GM21737 (cell line): ENCODE measurements around the gene KRTAP4-16.
"Not testable (repeated sequence)": the region's sequence is repeated elsewhere in the genome, so short reads cannot be mapped to it uniquely, and the experiment has no call there.

Experiments
- ATAC-seq: cut with Tn5 transposase; IDR thresholded peaks from one replicate; pipeline ENCODE4 v1.9.1; 2021; ENCODE audit warnings: mild to moderate bottlenecking, moderate library complexity; ENCODE audit not compliant: unreplicated experiment

KRTAP4-16 gene

DNA sequence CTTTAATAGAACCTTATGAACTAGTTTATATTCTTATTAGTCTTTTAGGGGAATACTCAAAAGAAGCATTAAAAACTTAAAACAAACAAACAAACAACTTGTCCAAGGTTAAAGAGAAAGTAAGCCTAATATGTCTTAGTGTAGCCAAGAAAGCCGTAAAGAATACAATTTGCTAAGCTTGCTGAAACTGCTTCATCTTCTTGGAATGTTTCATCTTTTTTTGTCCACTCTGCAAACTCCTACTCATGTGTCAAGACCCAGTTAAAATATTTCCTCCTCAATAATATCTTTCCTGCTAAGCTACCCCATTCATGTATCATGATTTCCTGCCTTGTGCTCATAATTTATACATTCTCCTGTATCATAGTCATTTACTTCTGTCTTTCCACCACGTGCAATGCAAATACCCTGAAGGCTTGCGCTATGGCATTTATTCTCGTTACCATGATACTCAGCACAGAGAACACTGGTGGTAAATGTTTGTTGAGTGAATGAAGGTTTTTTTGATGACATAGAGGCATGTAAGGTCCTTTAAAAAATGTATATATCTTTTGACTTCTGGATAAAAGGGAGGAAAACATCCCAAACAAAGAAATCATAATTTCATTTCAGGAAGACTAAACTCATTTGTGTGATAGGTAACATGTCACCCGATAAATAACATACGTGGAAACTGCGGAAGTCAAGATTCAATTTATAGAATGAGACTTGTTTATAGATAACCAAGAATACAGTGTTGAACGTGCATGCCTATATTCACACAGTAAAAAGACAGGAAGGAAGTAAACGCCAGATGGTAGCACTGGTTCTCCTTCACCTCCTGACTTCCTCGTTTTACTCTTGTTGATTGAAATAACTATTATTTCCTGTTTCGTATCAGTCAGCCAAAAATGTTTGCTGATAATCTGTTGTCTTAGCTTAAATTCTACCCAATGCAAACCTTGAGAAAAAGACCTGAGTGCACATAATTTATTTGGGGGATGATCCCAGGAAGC, 18.0 kb upstream of the KRTAP4-16 start:
- not testable (repeated sequence) for ATAC-seq

DNA sequence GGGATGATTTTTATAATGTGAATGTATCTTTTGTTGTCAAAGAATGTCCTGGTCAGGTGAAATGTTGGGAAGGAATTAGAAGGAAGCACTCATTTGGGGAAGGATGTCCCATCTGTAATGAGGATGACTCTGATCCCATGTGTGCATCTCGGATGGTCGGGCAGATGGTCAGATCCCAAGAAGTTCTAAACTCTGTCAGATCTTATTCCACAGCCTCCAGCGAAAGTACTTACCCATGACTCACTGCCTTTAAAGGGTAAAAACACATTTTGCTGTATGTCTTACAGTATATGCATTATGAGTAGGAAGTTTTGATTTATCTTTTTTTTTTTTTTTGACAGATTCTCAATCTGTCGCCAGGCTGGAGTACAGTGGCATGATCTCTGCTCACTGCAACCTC, 16.7 kb upstream of the KRTAP4-16 start:
- ATAC-seq, result no peak

DNA sequence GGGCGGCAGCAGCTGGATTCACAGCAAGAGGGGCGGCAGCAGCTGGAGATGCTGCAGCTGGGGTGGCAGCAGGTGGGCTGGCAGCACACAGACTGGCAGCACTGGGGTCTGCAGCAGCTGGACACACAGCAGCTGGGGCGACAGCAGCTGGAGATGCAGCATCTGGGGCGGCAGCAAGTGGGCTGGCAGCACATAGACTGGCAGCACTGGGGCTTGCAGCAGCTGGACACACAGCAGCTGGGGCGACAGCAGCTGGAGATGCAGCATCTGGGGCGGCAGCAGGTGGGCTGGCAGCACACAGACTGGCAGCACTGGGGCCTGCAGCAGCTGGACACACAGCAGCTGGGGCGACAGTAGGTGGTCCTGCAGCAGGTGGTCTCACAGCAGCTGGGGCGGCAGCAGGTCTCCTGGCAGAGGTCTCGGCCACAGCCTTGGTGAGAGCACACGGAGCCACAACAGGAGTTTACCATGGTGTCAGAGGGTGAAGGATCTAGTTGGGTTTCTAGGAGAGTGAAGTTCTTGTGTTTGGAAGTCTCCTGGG, 15.9 kb upstream of the KRTAP4-16 start, which contains the start of gene KRTAP4-11:
KRTAP4-11 (minus strand) TSS at position 528 of the 541 bp plus-strand sequence; CDS start at position 470, 58 bp downstream.
- ATAC-seq, result not testable (repeated sequence)

DNA sequence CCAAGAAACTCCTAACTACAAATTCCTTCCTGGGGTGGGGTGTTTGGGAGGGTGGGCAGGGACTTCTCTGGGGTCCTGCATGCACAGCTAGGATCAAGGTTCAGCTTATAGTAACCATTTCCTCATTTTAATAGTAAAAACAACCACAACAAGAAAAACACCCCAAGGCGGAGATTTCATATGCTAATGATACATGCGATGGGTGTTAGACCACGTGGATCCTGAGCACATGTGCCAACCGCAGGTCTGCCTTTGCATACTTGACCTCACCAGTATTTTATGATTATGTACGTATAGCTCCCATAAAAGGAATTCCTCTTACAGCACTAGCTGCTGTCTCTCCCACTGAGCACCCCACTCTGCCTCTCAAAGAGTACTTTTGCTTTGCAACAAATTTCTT, 14.3 kb upstream of the KRTAP4-16 start:
- ATAC-seq, result no peak

DNA sequence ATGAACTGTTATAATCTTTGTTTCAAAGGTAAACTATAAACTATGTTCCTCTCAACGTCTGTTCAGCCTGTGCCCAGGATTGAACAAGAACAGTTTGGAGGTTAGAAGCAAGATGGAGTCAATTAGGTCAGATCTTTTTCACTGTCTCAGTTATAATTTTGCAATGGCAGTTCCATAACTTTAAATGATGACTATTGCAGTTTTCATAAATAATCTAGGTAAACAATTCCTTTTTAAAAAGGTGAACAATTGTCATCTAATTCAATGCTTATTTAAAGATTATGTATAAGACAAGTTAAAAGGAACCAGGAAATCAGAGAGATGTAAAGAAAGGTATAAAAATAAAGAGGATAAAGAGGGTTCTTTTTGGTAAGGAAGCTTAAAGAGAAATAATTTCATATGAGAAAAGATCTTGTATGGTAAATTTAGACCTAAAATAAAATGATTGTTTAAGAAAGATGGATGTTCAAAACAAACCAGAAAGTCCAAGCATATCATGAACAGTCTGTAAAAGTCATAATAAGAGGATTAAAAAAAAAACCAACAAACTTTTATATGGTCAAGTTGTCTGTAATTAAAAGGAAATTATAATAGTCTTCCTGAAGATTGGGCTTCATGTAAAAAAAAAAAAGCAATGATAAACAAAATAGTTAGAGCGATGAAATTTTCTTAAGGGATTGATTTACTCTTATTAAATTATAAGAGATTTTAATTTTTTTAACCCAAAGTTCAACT, 9.3 kb upstream of the KRTAP4-16 start:
- no peak for ATAC-seq

DNA sequence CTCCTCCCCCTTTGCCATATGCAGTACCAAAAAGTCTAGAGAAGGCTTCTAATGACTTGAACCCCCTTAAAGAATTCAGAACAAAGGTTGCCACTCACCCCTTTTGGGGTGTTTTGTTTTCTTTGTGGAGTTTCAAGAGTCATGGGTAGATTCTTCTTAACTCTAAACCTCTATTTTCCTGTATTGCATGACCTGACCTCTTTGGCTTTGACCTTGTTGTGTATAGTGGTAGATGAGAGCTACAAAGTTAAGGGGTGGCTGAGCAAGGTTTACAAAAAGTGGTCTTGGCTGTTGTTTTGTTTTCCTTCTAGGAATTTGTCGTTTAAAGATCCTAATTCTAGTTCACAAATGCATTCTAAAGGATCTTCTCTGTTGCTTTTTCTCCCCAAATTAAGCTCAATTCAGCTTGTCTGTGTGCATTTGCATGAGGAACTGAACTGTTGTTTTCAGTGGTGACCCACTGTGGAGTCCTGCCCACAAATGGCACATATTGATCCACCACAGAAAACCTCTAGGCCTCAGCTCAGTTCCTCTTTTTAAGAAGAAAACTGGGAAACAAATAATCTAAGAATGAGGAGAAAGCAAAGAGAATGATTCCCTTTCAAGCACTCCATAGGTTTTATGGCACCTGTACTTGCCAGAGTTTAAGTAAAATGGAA, 6.8 kb upstream of the KRTAP4-16 start:
- not testable (repeated sequence) for ATAC-seq

DNA sequence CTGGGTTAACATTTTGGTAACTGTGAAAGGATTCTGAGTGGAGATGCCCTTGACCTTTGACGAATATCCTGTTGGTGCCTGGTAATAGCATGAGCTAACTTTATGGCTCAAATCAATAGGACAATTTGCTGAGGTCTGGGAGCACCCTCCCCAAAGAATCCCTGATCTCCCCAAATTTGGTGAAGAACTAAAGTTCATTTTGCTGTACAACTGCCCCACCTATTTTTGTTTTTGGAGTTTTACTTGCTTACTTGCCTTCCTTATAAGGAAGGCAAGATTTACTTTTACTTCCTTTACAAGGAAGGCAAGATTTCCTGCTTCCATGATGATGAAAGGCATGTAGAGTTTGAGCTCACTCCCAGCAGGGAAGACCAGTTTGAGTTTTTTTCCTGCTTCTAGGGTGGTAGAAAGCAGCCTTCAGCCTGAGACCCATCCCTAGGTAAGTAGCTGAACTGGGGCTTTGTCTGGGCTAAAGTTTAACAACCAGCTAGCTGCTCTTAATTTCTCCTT, 6.0 kb upstream of the KRTAP4-16 start:
- ATAC-seq, result no peak

DNA sequence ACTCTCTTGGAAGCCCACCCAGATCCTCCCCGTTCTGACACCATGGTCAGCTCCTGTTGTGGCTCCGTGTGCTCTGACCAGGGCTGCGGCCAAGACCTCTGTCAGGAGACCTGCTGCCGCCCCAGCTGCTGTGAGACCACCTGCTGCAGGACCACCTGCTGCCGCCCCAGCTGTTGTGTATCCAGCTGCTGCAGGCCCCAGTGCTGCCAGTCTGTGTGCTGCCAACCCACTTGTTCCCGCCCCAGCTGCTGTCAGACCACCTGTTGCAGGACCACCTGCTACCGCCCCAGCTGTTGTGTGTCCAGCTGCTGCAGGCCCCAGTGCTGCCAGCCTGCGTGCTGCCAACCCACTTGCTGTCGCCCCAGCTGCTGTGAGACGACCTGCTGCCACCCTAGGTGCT, 3.3 kb upstream of the KRTAP4-16 start, which contains the start of gene KRTAP4-9:
KRTAP4-9 (plus strand) TSS at position 43 of the 400 bp plus-strand sequence; CDS start at position 43, 0 bp downstream.
- ATAC-seq, result not testable (repeated sequence)

DNA sequence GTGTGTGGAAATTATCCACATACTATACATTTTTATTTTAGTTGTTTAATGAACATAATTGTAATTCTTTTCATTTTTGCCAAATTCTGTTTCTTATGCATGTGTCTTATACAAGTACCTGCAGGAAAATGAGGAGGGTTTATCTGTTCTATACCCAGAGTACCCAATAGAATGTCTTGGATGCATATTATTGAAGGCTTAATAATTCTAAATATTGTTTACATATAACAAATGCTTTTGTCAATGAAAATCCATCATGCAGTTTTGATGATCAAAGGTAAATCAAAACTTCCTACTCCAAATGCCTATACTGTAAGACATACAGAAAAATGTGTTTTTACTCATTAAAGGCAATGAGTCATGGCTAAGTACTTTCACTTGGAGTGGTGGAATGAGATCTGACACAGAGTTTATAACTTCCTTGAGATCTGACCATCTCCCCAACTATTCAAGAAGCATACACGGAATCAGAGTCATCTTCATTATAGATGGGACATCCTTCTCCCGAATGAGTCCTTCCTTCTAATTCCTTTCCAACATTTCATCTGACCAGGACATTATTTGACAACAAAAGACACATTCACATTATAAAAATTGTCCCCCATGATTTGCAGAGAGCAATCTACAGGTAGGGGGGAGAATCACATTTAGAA, 2.5 kb upstream of the KRTAP4-16 start:
- not testable (repeated sequence) for ATAC-seq

DNA sequence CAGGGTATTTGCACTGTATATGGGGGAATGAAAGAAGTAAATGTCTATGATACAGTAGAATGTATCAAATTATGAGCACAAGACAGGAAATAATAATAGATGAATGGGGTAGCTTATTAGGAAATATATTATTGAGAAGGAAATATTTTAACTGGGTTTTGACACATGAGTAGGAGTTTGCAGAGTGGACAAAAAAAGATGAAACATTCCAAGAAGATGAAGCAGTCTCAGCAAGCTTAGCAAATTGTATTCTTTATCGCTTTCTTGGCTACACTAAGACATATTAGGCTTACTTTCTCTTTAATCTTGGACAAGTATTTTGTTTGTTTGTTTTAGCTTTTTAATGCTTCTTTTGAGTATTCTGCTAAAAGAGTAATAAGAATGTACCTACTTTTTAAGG, 1.9 kb upstream of the KRTAP4-16 start:
- no peak for ATAC-seq

DNA sequence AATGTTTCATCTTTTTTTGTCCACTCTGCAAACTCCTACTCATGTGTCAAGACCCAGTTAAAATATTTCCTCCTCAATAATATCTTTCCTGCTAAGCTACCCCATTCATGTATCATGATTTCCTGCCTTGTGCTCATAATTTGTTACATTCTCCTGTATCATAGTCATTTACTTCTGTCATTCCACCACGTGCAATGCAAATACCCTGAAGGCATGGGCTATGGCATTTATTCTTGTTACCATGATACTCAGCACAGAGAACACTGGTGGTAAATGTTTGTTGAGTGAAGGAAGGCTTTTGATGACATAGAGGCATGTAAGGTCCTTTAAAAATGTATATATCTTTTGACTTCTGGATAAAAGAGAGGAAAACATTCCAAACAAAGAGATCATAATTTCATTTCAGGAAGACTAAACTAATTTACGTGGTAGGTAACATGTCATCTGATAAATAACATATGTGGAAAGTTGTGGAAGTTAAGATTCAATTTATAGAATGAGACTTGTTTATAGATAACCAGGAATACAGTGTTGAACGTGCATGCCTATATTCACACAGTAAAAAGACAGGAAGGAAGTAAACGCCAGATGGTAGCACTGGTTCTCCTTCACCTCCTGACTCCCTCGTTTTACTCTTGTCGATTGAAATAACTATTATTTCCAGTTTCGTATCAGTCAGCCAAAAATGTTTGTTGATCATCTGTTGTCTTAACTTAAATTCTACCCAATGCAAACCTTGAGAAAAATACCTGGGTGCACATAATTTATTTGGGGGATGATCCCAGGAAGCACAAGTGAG, 2.1 kb downstream of the KRTAP4-16 start:
- ATAC-seq, result not testable (repeated sequence)

DNA sequence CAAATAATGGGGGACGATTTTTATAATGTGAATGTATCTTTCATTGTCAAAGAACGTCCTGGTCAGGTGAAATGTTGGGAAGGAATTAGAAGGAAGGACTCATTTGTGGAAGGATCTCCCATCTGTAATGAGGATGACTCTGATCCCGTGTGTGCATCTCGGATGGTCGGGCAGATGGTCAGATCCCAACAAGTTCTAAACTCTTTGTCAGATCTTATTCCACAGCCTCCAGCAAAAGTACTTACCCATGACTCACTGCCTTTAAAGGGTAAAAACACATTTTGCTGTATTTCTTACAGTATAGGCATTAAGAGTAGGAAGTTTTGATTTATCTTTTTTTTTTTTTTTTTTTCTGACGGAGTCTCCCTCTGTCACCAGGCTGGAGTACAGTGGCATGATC, 3.5 kb downstream of the KRTAP4-16 start:
- ATAC-seq, result no peak

DNA sequence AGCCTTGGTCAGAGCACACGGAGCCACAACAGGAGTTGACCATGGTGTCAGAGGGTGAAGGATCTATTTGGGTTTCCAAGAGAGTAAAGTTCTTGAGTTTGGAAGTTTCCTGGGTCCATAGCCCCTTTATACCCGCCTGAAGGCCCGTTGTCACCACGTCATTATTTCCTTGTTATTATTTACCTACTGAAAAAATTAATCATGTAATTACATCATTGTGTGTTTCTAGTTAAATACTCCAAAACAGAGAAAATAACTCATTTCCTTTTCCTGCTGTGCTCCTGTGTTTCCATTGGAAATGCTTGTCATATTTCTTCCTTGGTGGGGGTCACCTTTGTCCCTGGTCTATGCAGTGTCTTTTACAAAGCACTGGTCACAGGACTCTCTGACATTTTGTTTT, 4.0 kb downstream of the KRTAP4-16 start, which contains the start of gene KRTAP4-8:
KRTAP4-8 (minus strand) TSS at position 101 of the 400 bp plus-strand sequence; CDS start at position 43, 58 bp downstream.
- ATAC-seq, result no peak

DNA sequence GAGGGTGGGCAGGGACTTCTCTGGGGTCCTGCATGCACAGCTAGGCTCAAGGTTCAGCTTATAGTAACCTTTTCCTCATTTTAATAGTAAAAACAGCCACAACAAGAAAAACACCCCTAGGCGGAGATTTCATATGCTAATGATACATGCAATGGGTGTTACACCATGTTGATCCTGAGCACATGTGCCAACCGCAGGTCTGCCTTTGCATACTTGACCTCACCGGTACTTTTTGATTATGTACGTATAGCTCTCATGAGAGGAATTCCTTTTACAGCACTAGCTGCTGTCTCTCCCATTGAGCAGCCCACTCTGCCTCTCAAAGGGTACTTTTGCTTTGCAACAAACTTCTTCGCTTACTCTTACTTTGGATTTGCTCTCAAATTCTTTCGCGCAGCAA, 6.0 kb downstream of the KRTAP4-16 start:
- no peak for ATAC-seq

DNA sequence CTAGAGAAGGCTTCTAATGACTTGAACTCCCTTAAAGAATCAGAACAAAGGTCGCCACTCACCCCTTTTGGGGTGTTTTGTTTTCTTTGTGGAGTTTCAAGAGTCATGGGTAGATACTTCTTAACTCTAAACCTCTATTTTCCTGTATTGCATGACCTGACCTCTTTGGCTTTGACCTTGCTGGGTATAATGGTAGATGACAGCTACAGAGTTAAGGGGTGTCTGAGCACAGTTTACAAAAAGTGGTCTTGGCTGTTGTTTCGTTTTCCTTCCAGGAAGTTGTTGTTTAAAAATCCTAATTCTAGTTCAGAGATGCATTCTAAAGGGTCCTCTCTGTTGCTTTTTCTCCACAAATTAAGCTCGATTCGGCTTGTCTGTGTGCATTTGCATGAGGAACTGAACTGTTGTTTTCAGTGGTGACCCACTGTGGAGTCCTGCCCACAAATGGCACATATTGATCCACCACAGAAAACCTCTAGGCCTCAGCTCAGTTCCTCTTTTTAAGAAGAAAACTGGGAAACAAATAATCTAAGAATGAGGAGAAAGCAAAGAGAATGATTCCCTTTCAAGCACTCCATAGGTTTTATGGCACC, 13.2 kb downstream of the KRTAP4-16 start:
- ATAC-seq, result not testable (repeated sequence)

DNA sequence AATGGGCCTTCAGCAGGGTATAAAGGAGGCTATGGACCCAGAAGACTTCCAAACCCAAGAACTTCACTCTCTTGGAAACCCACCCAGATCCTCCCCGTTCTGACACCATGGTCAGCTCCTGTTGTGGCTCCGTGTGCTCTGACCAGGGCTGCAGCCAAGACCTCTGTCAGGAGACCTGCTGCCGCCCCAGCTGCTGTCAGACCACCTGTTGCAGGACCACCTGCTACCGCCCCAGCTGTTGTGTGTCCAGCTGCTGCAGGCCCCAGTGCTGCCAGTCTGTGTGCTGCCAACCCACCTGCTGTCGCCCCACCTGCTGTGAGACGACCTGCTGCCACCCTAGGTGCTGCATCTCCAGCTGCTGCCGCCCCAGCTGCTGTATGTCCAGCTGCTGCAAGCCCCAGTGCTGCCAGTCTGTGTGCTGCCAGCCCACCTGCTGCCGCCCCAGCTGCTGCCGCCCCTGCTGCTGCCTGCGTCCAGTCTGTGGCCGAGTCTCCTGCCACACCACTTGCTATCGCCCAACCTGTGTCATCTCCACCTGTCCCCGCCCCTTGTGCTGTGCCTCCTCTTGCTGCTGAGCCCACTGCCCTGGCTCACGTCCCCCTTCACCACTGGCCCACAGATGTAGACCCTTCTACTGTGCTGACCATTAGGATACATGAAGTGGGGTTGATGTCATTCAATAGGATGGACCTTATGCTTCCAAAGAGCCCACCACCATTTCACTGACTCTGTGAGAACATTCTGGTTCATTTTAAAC, 17.7 kb downstream of the KRTAP4-16 start, which contains the start of gene KRTAP4-7:
KRTAP4-7 (plus strand) TSS at position 51 of the 757 bp plus-strand sequence; CDS start at position 108, 57 bp downstream.
- not testable (repeated sequence) for ATAC-seq

DNA sequence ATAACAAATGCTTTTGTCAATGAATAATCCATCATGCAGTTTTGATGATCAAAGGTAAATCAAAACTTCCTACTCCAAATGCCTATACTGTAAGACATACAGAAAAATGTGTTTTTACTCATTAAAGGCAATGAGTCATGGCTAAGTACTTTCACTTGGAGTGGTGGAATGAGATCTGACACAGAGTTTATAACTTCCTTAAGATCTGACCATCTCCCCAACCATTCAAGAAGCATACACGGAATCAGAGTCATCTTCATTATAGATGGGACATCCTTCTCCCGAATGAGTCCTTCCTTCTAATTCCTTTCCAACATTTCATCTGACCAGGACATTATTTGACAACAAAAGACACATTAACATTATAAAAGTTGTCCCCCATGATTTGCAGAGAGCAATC, 18.6 kb downstream of the KRTAP4-16 start:
- not testable (repeated sequence) for ATAC-seq

DNA sequence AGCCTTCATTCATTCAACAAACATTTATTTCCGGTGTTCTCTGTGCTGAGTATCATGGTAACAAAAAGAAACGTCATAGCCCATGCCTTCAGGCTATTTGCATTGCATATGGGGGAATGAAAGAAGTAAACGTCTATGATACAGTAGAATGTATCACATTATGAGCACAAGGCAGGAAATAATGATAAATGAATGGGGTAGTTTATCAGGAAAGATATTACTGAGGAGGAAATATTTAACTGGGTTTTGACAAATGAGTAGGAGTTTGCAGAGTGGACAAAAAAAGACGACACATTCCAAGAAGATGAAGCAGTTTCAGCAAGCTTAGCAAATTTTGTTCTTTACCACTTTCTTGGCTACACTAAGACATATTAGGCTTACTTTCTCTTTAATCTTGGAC, 19.4 kb downstream of the KRTAP4-16 start:
- ATAC-seq, result no peak
